ENCODE measurements around the gene TNN. TPM values are rescaled to one million over a fixed set of nuclear protein-coding genes. Genes with fewer than 3 reads are reported as not detected.
A peak's percentile ranks its signal among the peaks of the same experiment; 100 is the strongest.

The TNN gene
- total RNA-seq, 2 donors from 2014 or later: 0.09 TPM; not detected in 1

GRCh38 chr1:175128523-175128922 lies 60.9 kb downstream of the TNN start:
- 91 to 92% methylated on average over 6 to 9 of the region's 9 CpGs for WGBS, 2 experiments (ENCODE audit: insufficient coverage in 1 of 2, insufficient read length in 1 of 2)
- Mint-ChIP-seq H3K27me3 (ENCODE audit: insufficient read depth) (no peaks in the 10 kb centered on the region), H3K36me3 (ENCODE audit: low read depth) (no peaks in the 10 kb centered on the region), H3K9me3 (no peaks in the 10 kb centered on the region), H3K4me3 (no peak overlapping the region), H3K27ac (no peak overlapping the region), H3K4me1 (peaks cover 15% of the 10 kb centered on the region)
- Histone ChIP-seq H3K27ac (ENCODE audit: low read depth, low read length) (no peak overlapping the region), H3K4me1 (ENCODE audit: control insufficient read depth, insufficient read depth, low read length) (peaks cover 14% of the 10 kb centered on the region), H3K9me3 (ENCODE audit: control insufficient read depth, low read length) (no peaks in the 10 kb centered on the region), H3K36me3 (ENCODE audit: control insufficient read depth, insufficient read depth, low read length) (no peaks in the 10 kb centered on the region), H3K4me3 (ENCODE audit: low read length) (no peak overlapping the region), H3K9ac (ENCODE audit: extremely low read depth, low read length, poor library complexity, severe bottlenecking) (no peak overlapping the region), H3K27me3 (ENCODE audit: control insufficient read depth, insufficient read depth, low read length, poor library complexity, severe bottlenecking) (no peaks in the 10 kb centered on the region)
- TF ChIP-seq, protein P1, sequence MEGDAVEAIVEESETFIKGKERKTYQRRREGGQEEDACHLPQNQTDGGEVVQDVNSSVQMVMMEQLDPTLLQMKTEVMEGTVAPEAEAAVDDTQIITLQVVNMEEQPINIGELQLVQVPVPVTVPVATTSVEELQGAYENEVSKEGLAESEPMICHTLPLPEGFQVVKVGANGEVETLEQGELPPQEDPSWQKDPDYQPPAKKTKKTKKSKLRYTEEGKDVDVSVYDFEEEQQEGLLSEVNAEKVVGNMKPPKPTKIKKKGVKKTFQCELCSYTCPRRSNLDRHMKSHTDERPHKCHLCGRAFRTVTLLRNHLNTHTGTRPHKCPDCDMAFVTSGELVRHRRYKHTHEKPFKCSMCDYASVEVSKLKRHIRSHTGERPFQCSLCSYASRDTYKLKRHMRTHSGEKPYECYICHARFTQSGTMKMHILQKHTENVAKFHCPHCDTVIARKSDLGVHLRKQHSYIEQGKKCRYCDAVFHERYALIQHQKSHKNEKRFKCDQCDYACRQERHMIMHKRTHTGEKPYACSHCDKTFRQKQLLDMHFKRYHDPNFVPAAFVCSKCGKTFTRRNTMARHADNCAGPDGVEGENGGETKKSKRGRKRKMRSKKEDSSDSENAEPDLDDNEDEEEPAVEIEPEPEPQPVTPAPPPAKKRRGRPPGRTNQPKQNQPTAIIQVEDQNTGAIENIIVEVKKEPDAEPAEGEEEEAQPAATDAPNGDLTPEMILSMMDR (conservative IDR thresholded peaks at IDR 0.05): no peak
- DNase-seq: no peak

DNA sequence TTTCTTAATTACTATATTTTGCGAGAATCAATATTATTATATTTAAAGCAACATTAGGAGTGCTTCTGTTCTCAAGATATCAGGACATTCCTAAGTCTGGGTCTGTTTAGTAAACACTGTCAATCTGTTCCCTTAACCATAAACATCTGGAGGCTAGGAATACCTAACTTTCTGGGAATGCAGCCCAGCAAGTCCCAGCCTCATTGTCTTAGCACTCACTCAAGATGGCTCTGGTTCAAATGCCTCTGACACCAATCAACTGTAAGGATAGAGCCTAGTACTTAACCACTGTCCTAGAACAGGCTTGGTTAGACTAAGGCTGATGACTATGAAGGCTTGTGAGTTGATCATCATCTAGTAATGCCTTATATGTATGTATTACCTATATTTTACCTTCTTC lies 61.5 kb downstream of the TNN start:
- H3K27ac ChIP-seq (ENCODE audit: low read depth, low read length): peak overlapping the region; percentile 54
- no peaks in the 10 kb centered on the region for H3K9me3 Mint-ChIP-seq
- H3K27me3 ChIP-seq (ENCODE audit: control insufficient read depth, insufficient read depth, low read length, poor library complexity, severe bottlenecking): no peaks in the 10 kb centered on the region
- peaks cover 14% of the 10 kb centered on the region for H3K4me1 ChIP-seq (ENCODE audit: control insufficient read depth, insufficient read depth, low read length)
- no peak overlapping the region for H3K4me3 Mint-ChIP-seq
- H3K4me1 Mint-ChIP-seq: peaks cover 15% of the 10 kb centered on the region
- no peak overlapping the region for H3K4me3 ChIP-seq (ENCODE audit: low read length)
- WGBS, 2 experiments (ENCODE audit: insufficient coverage in 1 of 2, insufficient read length in 1 of 2): no CpG with 5 or more reads among the region's 1 CpG
- H3K27ac Mint-ChIP-seq: no peak overlapping the region
- peak; percentile 40 for DNase-seq
- no peaks in the 10 kb centered on the region for H3K9me3 ChIP-seq (ENCODE audit: control insufficient read depth, low read length)
- H3K27me3 Mint-ChIP-seq (ENCODE audit: insufficient read depth): no peaks in the 10 kb centered on the region
- H3K36me3 ChIP-seq (ENCODE audit: control insufficient read depth, insufficient read depth, low read length): no peaks in the 10 kb centered on the region
- no peaks in the 10 kb centered on the region for H3K36me3 Mint-ChIP-seq (ENCODE audit: low read depth)
- TF ChIP-seq, protein P1 (conservative IDR thresholded peaks at IDR 0.05): no peak
- no peak overlapping the region for H3K9ac ChIP-seq (ENCODE audit: extremely low read depth, low read length, poor library complexity, severe bottlenecking)

GRCh38 chr1:175129644-175129996 lies 62.0 kb downstream of the TNN start:
- peak overlapping the region; percentile 54 for H3K27ac ChIP-seq (ENCODE audit: low read depth, low read length)
- H3K4me1 Mint-ChIP-seq: peaks cover 15% of the 10 kb centered on the region

More at GRCh38 chr1:175129644-175129996, 62.0 kb downstream of the TNN start:
- Histone ChIP-seq H3K27me3 (ENCODE audit: control insufficient read depth, insufficient read depth, low read length, poor library complexity, severe bottlenecking) (no peaks in the 10 kb centered on the region), H3K9me3 (ENCODE audit: control insufficient read depth, low read length) (no peaks in the 10 kb centered on the region), H3K4me3 (ENCODE audit: low read length) (no peak overlapping the region), H3K36me3 (ENCODE audit: control insufficient read depth, insufficient read depth, low read length) (no peaks in the 10 kb centered on the region), H3K9ac (ENCODE audit: extremely low read depth, low read length, poor library complexity, severe bottlenecking) (no peak overlapping the region), H3K4me1 (ENCODE audit: control insufficient read depth, insufficient read depth, low read length) (peaks cover 14% of the 10 kb centered on the region)
- H3K27ac Mint-ChIP-seq: peak overlapping the region; percentile 50
- no peaks in the 10 kb centered on the region for H3K27me3 Mint-ChIP-seq (ENCODE audit: insufficient read depth)
- H3K36me3 Mint-ChIP-seq (ENCODE audit: low read depth): no peaks in the 10 kb centered on the region
- TF ChIP-seq, protein P1 (conservative IDR thresholded peaks at IDR 0.05): no peak
- WGBS, 2 experiments (ENCODE audit: insufficient coverage in 1 of 2, insufficient read length in 1 of 2): 89 to 94% methylated on average over 2 of the region's 2 CpGs
- DNase-seq: no peak
- no peaks in the 10 kb centered on the region for H3K9me3 Mint-ChIP-seq
- H3K4me3 Mint-ChIP-seq: no peak overlapping the region

All from endodermal cell (in vitro differentiated cells).